ENCODE data around the gene GTPBP4. TPM values are rescaled to one million over a fixed set of nuclear protein-coding genes. Genes with fewer than 3 reads are reported as not detected.
A peak's percentile ranks its signal among the peaks of the same experiment; 100 is the strongest.

The GTPBP4 gene
- total RNA-seq, 4 donors from 2014 or later, result 18.3 to 39.1 (median 27.4) TPM

DNA sequence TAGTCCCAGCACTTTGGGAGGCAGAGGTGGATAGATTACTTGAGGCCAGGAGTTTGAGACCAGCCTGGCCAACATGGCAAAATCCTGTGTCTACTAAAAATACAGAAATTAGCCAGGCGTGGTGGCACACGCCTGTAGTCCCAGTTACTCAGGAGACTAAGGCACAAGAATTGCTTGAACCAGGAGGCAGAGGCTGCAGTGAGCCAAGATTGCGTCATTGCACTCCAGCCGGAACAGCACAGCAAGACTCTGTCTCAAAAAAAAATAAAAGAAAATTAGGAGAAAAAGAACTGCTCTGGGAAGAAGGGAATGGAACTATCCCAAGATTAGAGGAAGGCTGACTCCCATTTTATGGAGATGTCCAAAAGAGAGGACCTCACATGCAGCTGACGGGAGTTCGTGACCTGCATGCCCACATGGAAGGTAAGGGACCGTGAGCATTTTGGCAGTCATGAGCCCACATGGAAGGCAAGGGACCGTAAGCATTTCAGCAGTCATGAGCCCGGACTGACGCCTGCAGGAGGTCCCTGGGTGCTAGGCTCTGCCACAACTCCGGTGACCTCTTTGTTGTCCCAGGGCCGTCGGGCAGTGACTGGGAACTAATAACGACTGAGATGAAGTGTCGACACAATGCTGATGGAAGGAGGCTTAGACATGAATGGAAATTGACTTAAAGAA, 18.6 kb upstream of the GTPBP4 start:
- no peak for TF ChIP-seq EP300 (IDR thresholded peaks at IDR 0.05)
- TF ChIP-seq, protein P1, sequence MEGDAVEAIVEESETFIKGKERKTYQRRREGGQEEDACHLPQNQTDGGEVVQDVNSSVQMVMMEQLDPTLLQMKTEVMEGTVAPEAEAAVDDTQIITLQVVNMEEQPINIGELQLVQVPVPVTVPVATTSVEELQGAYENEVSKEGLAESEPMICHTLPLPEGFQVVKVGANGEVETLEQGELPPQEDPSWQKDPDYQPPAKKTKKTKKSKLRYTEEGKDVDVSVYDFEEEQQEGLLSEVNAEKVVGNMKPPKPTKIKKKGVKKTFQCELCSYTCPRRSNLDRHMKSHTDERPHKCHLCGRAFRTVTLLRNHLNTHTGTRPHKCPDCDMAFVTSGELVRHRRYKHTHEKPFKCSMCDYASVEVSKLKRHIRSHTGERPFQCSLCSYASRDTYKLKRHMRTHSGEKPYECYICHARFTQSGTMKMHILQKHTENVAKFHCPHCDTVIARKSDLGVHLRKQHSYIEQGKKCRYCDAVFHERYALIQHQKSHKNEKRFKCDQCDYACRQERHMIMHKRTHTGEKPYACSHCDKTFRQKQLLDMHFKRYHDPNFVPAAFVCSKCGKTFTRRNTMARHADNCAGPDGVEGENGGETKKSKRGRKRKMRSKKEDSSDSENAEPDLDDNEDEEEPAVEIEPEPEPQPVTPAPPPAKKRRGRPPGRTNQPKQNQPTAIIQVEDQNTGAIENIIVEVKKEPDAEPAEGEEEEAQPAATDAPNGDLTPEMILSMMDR (IDR thresholded peaks at IDR 0.05), result no peak
- TF ChIP-seq POLR2AphosphoS5 (IDR thresholded peaks at IDR 0.05), result no peak
- TF ChIP-seq POLR2A (IDR thresholded peaks at IDR 0.05; ENCODE audit: low read depth), result no peak
- Histone ChIP-seq H3K9me3 (no peaks in the 10 kb centered on the region), H3K27ac (replicated peaks in 1 of 4) (peak overlapping the region in 1 of 4 donors; percentile 55), H3K36me3 (no peaks in the 10 kb centered on the region), H3K4me1 (peaks cover 0 to 21% (median 19%) of the 10 kb centered on the region in 4 donors), H3K27me3 (no peaks in the 10 kb centered on the region), H3K4me3 (no peak overlapping the region)
- 76% methylated on average over 15 of the region's 15 CpGs for WGBS
- no peak for DNase-seq (ENCODE audit: extremely low spot score)
- intact Hi-C loops (cut with DNase I), result no loop called here

DNA sequence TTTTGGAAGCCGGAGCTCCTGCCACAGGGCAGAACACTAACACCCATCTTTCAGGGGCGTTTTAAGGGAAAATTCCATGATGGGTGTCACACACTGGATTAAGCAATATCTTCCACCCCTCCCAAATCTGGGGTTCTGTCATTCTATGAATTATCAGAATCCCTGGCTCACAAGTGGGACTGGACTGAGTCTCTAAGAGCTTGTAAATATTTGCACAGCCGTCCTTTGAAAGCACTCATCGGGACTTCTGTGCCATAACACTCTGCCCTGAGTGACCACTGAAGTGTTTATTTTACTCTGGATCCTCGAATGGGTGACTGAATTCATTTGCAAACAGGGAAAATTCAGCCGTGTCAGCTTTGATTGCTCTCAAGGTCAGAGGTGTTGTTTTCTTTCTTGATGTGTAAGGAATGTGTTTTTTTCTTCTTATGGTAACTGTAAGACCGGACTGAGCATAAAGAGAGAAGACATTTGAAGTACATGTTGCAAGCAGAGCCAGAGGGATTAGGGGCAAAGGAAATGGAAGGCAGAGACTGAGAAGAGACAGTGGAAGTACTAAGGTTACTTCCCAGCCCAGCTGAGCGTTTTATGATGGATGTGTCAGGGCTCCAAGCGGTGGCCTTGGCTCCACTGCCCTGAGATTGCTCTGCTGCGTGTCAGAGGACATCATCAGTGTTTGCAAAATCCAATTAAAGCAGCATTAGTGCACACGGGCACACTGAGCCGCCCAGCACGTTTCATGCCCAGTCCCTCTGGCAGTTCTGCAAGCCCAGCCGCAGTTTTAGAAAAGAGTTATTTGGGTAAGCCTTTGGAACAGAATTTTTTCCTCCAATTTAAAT, 17.7 kb upstream of the GTPBP4 start:
- no peak for TF ChIP-seq POLR2A (IDR thresholded peaks at IDR 0.05; ENCODE audit: low read depth)
- TF ChIP-seq, protein P1 (IDR thresholded peaks at IDR 0.05), result no peak
- TF ChIP-seq POLR2AphosphoS5 (IDR thresholded peaks at IDR 0.05), result no peak
- TF ChIP-seq EP300 (IDR thresholded peaks at IDR 0.05), result no peak
- 20% methylated on average over 14 of the region's 14 CpGs for WGBS
- H3K27ac ChIP-seq (replicated peaks in 1 of 4), result peak overlapping the region; percentile 36 to 70 (median 50)
- intact Hi-C loops (cut with DNase I), result no loop called here
- H3K36me3 ChIP-seq, result no peaks in the 10 kb centered on the region
- DNase-seq (ENCODE audit: extremely low spot score), result no peak
- H3K4me1 ChIP-seq, result peaks cover 0 to 21% (median 19%) of the 10 kb centered on the region in 4 donors
- H3K9me3 ChIP-seq, result no peaks in the 10 kb centered on the region
- H3K4me3 ChIP-seq, result peak overlapping the region in 3 of 4 donors; percentile 4 to 9 (median 8)
- no peaks in the 10 kb centered on the region for H3K27me3 ChIP-seq

DNA sequence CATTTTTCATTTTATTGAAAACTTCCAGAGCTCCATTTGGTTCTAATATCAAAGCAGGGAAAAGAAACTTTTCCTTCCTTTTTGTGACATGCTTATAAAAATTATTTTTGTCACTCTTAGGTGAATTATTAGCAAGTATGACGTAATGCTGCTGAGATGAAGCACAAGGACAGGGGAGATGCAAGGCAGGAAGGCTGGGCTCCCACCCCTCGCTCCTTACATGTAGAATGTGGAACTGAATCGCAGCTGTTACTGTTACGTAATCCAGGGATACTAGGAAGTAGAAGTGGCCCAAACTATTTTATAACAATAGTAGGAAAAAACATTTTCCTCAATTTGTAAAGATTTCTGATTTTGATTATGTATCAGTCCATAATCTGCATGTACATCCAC, 17.1 kb upstream of the GTPBP4 start:
- peak overlapping the region; percentile 36 to 70 (median 50) for H3K27ac ChIP-seq (replicated peaks in 1 of 4)
- peaks cover 0 to 21% (median 19%) of the 10 kb centered on the region in 4 donors for H3K4me1 ChIP-seq
- 42% methylated on average over 4 of the region's 4 CpGs for WGBS
- intact Hi-C loops (cut with DNase I), result no loop called here
- no peak for TF ChIP-seq POLR2A (IDR thresholded peaks at IDR 0.05; ENCODE audit: low read depth)
- no peak for TF ChIP-seq POLR2AphosphoS5 (IDR thresholded peaks at IDR 0.05)
- TF ChIP-seq EP300 (IDR thresholded peaks at IDR 0.05), result no peak
- TF ChIP-seq, protein P1 (IDR thresholded peaks at IDR 0.05), result no peak
- H3K27me3 ChIP-seq, result no peaks in the 10 kb centered on the region
- H3K36me3 ChIP-seq, result no peaks in the 10 kb centered on the region
- DNase-seq (ENCODE audit: extremely low spot score), result no peak
- peak overlapping the region in 2 of 4 donors; percentile 8 to 9 for H3K4me3 ChIP-seq
- H3K9me3 ChIP-seq, result no peaks in the 10 kb centered on the region

DNA sequence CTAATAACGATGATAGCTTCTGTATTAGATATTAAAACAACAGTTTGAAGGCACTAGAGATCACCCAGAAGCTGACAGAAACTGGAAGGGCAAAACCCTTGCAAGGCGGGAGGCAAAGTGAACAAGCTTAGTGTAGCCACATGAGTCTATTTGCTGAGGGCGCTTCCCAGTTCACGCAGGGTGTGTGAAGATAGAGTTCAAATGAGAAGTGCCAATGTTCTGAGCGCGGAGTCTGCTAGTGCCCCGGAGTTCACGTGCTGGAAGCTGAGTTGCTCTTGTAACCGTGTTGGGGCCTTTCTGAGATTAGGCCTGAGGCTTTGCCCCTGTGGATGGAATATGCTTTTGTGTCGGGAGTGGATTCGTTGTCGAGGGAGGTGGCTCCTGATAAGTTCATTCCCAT, 16.6 kb upstream of the GTPBP4 start:
- Histone ChIP-seq H3K27me3 (no peaks in the 10 kb centered on the region), H3K4me1 (peaks cover 0 to 21% (median 19%) of the 10 kb centered on the region in 4 donors), H3K9me3 (no peaks in the 10 kb centered on the region), H3K4me3 (no peak overlapping the region), H3K36me3 (no peaks in the 10 kb centered on the region), H3K27ac (replicated peaks in 1 of 4) (peak overlapping the region in 1 of 4 donors; percentile 36)
- TF ChIP-seq POLR2AphosphoS5 (IDR thresholded peaks at IDR 0.05), result no peak
- TF ChIP-seq, protein P1 (IDR thresholded peaks at IDR 0.05), result no peak
- no peak for TF ChIP-seq EP300 (IDR thresholded peaks at IDR 0.05)
- no peak for TF ChIP-seq POLR2A (IDR thresholded peaks at IDR 0.05; ENCODE audit: low read depth)
- DNase-seq (ENCODE audit: extremely low spot score), result no peak
- intact Hi-C loops (cut with DNase I), result no loop called here
- 82% methylated on average over 12 of the region's 12 CpGs for WGBS

Data from esophagus muscularis mucosa (tissue), 4 donors.